SK-N-SH treated with all-trans-retinoic acid at 6 μM for 48 hours (cell line): ENCODE results near the gene UBASH3B.

Experiments
- CSRNP3 ChIP-seq: fragments of 250-450 bp; sonication (Bioruptor Pico); IDR thresholded peaks from 2 replicates; pipeline ENCODE4 v1.5.1; 2021; ENCODE audit warnings: mild to moderate bottlenecking, moderate library complexity
- RARB ChIP-seq: fragments of 250-450 bp; sonication (Bioruptor Pico); IDR thresholded peaks from 2 replicates; pipeline ENCODE4 v1.8.0; 2021; ENCODE audit warnings: mild to moderate bottlenecking, moderate library complexity
- SNAI2 ChIP-seq: fragments of 250-450 bp; sonication (Bioruptor Pico); IDR thresholded peaks from 2 replicates; pipeline ENCODE4 v1.5.0; 2020; ENCODE audit warnings: mild to moderate bottlenecking, moderate library complexity
- TSHZ2 ChIP-seq: fragments of 250-450 bp; sonication (Bioruptor Pico); IDR thresholded peaks from 2 replicates; pipeline ENCODE4 v1.5.0; 2020; ENCODE audit warnings: mild to moderate bottlenecking, moderate library complexity
- ZFP3 ChIP-seq: fragments of 250-450 bp; sonication (Bioruptor Pico); IDR thresholded peaks from 2 replicates; pipeline ENCODE4 v1.5.0; 2020; ENCODE audit warnings: mild to moderate bottlenecking, moderate library complexity
- ZNF70 ChIP-seq: fragments of 450-650 bp; formaldehyde crosslinking; IDR thresholded peaks from 2 replicates; pipeline ENCODE4 v1.5.0; 2020; ENCODE audit warnings: mild to moderate bottlenecking, moderate library complexity
- ZNF8 ChIP-seq: fragments of 450-650 bp; formaldehyde crosslinking; IDR thresholded peaks from 2 replicates; pipeline ENCODE4 v1.5.0; 2020; ENCODE audit warnings: mild to moderate bottlenecking, moderate library complexity
- TF ChIP-seq, protein P1 (sequence below): fragments of 250-450 bp; sonication (Bioruptor Pico); IDR thresholded peaks from 2 replicates; pipeline ENCODE4 v1.8.0; 2020; ENCODE audit warnings: mild to moderate bottlenecking, moderate library complexity, borderline replicate concordance
- TF ChIP-seq, protein P2 (sequence below): fragments of 250-450 bp; sonication (Bioruptor Pico); IDR thresholded peaks from 2 replicates; pipeline ENCODE4 v1.5.1; 2020; ENCODE audit warnings: low read depth, mild to moderate bottlenecking, moderate library complexity

GRCh38 chr11:122778148-122778547, 122.6 kb downstream of the UBASH3B start:
- TF ChIP-seq ZFP3 (CRISPR knock-in tag): no peak
- TF ChIP-seq SNAI2 (CRISPR knock-in tag): no peak
- TF ChIP-seq RARB (CRISPR knock-in tag): no peak
- TF ChIP-seq, protein P1, sequence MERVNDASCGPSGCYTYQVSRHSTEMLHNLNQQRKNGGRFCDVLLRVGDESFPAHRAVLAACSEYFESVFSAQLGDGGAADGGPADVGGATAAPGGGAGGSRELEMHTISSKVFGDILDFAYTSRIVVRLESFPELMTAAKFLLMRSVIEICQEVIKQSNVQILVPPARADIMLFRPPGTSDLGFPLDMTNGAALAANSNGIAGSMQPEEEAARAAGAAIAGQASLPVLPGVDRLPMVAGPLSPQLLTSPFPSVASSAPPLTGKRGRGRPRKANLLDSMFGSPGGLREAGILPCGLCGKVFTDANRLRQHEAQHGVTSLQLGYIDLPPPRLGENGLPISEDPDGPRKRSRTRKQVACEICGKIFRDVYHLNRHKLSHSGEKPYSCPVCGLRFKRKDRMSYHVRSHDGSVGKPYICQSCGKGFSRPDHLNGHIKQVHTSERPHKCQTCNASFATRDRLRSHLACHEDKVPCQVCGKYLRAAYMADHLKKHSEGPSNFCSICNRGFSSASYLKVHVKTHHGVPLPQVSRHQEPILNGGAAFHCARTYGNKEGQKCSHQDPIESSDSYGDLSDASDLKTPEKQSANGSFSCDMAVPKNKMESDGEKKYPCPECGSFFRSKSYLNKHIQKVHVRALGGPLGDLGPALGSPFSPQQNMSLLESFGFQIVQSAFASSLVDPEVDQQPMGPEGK (CRISPR knock-in tag): no peak
- TF ChIP-seq ZNF8: no peak
- no peak for TF ChIP-seq CSRNP3
- TF ChIP-seq, protein P2, sequence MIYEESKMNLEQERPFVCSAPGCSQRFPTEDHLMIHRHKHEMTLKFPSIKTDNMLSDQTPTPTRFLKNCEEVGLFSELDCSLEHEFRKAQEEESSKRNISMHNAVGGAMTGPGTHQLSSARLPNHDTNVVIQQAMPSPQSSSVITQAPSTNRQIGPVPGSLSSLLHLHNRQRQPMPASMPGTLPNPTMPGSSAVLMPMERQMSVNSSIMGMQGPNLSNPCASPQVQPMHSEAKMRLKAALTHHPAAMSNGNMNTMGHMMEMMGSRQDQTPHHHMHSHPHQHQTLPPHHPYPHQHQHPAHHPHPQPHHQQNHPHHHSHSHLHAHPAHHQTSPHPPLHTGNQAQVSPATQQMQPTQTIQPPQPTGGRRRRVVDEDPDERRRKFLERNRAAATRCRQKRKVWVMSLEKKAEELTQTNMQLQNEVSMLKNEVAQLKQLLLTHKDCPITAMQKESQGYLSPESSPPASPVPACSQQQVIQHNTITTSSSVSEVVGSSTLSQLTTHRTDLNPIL (CRISPR knock-in tag): no peak
- TF ChIP-seq ZNF70: no peak
- TF ChIP-seq TSHZ2 (CRISPR knock-in tag): no peak
